ENCODE results near the gene CCDC51. TPM values are rescaled to one million over a fixed set of nuclear protein-coding genes. Genes with fewer than 3 reads are reported as not detected.

The CCDC51 gene
- total RNA-seq, 4 donors from 2014 or later: 8.3 to 19.8 (median 16.1) TPM

DNA sequence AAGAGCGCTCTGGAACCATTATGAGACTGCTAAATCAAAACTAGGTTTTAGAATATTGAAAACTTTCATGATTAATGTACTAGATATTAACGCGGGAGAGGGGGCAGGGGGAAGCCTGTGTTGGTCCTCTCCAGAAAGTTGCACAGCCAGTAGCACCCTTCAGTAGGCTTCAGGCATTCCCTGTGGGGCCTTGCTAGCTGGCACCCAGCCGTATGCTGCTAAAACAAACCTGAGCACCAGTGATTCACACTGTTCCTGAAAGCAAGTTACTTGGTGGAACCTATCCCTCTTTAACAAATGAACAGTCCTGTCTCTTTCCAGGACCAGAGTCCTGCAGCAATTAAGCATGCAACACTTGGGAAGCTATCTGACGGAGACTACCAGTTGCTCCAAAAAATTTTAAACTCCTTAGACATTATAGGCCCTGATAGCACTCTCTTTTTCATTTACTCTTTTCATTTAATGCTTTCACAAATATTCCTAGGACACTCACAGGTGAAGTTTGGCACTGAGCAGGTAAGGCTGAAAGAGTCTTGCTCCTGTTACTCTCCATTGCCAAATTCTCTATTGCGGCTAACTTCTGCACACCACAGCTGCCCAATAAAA, 5.5 kb upstream of the CCDC51 start:
- TF ChIP-seq, protein P1, sequence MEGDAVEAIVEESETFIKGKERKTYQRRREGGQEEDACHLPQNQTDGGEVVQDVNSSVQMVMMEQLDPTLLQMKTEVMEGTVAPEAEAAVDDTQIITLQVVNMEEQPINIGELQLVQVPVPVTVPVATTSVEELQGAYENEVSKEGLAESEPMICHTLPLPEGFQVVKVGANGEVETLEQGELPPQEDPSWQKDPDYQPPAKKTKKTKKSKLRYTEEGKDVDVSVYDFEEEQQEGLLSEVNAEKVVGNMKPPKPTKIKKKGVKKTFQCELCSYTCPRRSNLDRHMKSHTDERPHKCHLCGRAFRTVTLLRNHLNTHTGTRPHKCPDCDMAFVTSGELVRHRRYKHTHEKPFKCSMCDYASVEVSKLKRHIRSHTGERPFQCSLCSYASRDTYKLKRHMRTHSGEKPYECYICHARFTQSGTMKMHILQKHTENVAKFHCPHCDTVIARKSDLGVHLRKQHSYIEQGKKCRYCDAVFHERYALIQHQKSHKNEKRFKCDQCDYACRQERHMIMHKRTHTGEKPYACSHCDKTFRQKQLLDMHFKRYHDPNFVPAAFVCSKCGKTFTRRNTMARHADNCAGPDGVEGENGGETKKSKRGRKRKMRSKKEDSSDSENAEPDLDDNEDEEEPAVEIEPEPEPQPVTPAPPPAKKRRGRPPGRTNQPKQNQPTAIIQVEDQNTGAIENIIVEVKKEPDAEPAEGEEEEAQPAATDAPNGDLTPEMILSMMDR (IDR thresholded peaks at IDR 0.05; ENCODE audit: low read depth): no peak

DNA sequence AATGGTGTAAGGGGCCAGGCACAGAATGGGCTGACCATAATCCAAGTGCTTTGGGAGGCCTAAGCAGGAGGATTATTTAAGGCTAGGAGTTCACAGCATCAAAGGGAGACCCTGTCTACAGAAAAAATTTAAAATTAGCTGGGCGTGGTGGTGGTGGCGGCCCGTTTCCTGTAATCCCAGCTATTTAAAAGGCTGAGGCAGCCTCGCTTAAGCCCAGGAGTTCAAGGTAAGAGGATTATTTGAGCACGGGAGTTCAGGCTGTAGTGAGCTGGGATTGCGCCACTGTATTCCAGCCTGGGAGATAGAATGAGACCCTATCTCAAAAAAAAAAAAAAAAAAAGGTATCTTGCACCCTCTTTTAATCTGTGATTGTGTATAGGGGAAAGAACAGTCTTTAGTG, 2.0 kb upstream of the CCDC51 start:
- TF ChIP-seq, protein P1 (IDR thresholded peaks at IDR 0.05; ENCODE audit: low read depth): no peak

GRCh38 chr3:48440590-48440958, 655 bp upstream of the CCDC51 start:
- TF ChIP-seq, protein P1 (IDR thresholded peaks at IDR 0.05; ENCODE audit: low read depth): no peak

- TF ChIP-seq, protein P1 (IDR thresholded peaks at IDR 0.05; ENCODE audit: low read depth): no peak
Measured at GRCh38 chr3:48437812-48438211, 2.1 kb downstream of the CCDC51 start.

DNA sequence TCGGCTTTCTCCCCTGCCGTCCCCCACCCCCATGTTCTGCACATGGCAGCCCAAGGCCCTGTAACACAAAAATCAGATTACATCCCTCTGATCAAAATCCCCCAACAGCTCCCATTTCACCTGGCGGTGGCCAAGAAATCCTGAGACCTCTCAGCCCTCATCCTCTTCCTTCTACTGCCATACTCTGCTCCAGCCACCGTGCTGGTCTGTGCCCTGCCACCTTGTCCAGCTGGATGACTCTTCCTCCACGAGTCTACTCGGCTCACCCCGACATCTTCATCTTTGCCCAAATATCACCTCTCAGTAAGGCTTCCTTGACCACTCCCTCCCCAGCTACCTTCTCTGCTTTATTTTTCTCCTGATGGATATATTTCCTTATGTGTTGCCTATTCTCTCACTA, 3.1 kb downstream of the CCDC51 start:
- TF ChIP-seq, protein P1 (IDR thresholded peaks at IDR 0.05; ENCODE audit: low read depth): no peak

- TF ChIP-seq, protein P1 (IDR thresholded peaks at IDR 0.05; ENCODE audit: low read depth): no peak
Measured at GRCh38 chr3:48436477-48436787, 3.5 kb downstream of the CCDC51 start.

DNA sequence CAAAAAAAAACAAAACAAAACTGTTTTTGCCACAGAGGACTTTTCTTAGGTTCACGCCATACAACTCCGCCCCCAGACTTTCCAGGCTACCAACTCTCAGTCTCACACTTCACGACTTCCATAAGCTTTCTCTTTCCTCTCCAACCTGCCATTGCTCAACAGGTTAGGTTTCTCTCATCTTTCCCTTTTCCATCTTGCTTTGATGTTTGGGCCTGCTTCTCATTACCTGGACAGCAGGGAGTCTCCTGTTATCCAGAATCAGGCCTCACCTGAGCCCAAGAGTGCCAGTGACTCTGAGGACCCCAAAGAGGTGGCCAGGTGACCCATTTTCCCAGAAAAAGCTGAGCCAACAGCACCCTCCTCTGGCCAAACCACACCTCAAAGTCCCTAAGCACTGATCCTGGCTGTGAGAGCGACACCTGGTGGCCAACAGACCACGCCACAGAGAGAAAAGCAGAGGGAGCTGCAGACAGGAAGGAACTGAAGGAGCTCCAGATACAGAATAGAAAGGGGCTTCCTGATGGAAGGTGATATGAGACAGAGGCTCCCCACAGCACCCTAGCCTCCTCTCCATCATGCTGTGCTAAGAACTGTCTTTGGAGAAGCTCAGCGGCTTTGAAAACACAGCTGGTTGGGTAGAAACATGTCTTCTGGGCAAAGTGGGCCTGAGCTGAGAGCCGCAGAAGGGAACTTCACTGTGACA, 4.0 kb downstream of the CCDC51 start:
- TF ChIP-seq, protein P1 (IDR thresholded peaks at IDR 0.05; ENCODE audit: low read depth): no peak

All from subcutaneous adipose tissue (tissue), 4 donors.